ENCODE results near the gene SLC7A6. TPM values are rescaled to one million over a fixed set of nuclear protein-coding genes. Genes with fewer than 3 reads are reported as not detected.

Gene SLC7A6
- total and polyA plus RNA-seq, 2 of the 13 experiments (the other 11 are each of a cell fraction or from before 2014, with no cell fraction given), result 35.8 to 70.8 TPM

- no peak for ATAC-seq
- H3K4me3 ChIP-seq (replicated peaks in 1 of 3; ENCODE audit: insufficient read depth in 1 of 3, low read depth in 2 of 3, low read length in 3 of 3), result no peak overlapping the region
- H3K9ac ChIP-seq (ENCODE audit: insufficient read depth, low read depth, low read length), result no peak overlapping the region
- H3K79me2 ChIP-seq (ENCODE audit: insufficient read depth, low read length), result no peaks in the 10 kb centered on the region
- peak; percentile 52 for DNase-seq (ENCODE audit: low spot score)
- BruUV-seq (replicated peaks), result no TSS peak
- H2AFZ ChIP-seq (ENCODE audit: low read length), result no peak overlapping the region
- H3K27me3 ChIP-seq (ENCODE audit: control insufficient read depth in 1 of 2, insufficient read depth in 2 of 2, low read length in 2 of 2), result no peaks in the 10 kb centered on the region
- no peaks in the 10 kb centered on the region for H4K20me1 ChIP-seq (ENCODE audit: insufficient read depth, low read length)
- ChIA-PET POLR2A (interaction anchor here (1.6 kb wide), 2 partner anchors 16 to 17 kb away, joined by 4 to 6 read pairs; no protein-coding TSS in a partner anchor), CTCF (ENCODE audit: low intra/inter-chr PET ratio, low total read pairs) (no interaction called here)
- peaks cover 43% of the 10 kb centered on the region for H3K4me1 ChIP-seq (ENCODE audit: insufficient read depth, low read length)
- H3K27ac ChIP-seq (ENCODE audit: extremely low read length, insufficient read depth, low read length), result peak overlapping the region; percentile 11
- H3K4me2 ChIP-seq (ENCODE audit: low read depth, low read length), result no peak overlapping the region
- intact Hi-C loops (cut with micrococcal nuclease; ENCODE audit: unreplicated experiment), result no loop called here
- no peak for FAIRE-seq
- 83% methylated on average over 4 of the region's 4 CpGs for WGBS (ENCODE audit: low lambda C conversion rate)
- in situ Hi-C loops (cut with HindIII; ENCODE audit: extremely low pct_ligation_motif_present, low pct_unique_long_range_greater_than_20kb), result no loop called here
- H3K9me3 ChIP-seq (ENCODE audit: low read length), result no peaks in the 10 kb centered on the region
- peaks cover 9 to 37% of the 10 kb centered on the region in 2 experiments for H3K36me3 ChIP-seq (replicated peaks in 1 of 2; ENCODE audit: control insufficient read depth in 1 of 2, insufficient read depth in 2 of 2, low read length in 2 of 2)
- no peak for TF ChIP-seq ZNF878 (CRISPR knock-in tag; IDR thresholded peaks at IDR 0.05)
- no peak for TF ChIP-seq ZC3H4 (CRISPR knock-in tag; IDR thresholded peaks at IDR 0.05; ENCODE audit: borderline replicate concordance)
- TF ChIP-seq ZNF331 (CRISPR knock-in tag; IDR thresholded peaks at IDR 0.05), result no peak
- TF ChIP-seq SP1 (IDR thresholded peaks at IDR 0.05), result no peak
- no peak for TF ChIP-seq SP1 (CRISPR knock-in tag; IDR thresholded peaks at IDR 0.05)
- TF ChIP-seq REPIN1 (CRISPR knock-in tag; IDR thresholded peaks at IDR 0.05; ENCODE audit: borderline replicate concordance, low read depth), result no peak
- TF ChIP-seq NR2F1 (CRISPR knock-in tag; IDR thresholded peaks at IDR 0.05), result peak in 1 of 2 experiments; percentile 30; a peak in 1 of 4 replicates
- no peak for TF ChIP-seq ZNF224 (CRISPR knock-in tag; IDR thresholded peaks at IDR 0.05)
- 0 out of 2 replicates have a peak, but pooled peaks have one; percentile 18 for TF ChIP-seq ZNF687 (CRISPR knock-in tag; IDR thresholded peaks at IDR 0.05)
- TF ChIP-seq, protein P1, sequence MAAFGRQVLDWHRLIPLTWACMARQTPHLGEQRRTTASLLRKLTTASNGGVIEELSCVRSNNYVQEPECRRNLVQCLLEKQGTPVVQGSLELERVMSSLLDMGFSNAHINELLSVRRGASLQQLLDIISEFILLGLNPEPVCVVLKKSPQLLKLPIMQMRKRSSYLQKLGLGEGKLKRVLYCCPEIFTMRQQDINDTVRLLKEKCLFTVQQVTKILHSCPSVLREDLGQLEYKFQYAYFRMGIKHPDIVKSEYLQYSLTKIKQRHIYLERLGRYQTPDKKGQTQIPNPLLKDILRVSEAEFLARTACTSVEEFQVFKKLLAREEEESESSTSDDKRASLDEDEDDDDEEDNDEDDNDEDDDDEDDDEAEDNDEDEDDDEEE (CRISPR knock-in tag; IDR thresholded peaks at IDR 0.05), result no peak
- TF ChIP-seq RXRA (CRISPR knock-in tag; IDR thresholded peaks at IDR 0.05), result 0 out of 2 replicates have a peak, but pooled peaks have one; percentile 59
- TF ChIP-seq, protein P2, sequence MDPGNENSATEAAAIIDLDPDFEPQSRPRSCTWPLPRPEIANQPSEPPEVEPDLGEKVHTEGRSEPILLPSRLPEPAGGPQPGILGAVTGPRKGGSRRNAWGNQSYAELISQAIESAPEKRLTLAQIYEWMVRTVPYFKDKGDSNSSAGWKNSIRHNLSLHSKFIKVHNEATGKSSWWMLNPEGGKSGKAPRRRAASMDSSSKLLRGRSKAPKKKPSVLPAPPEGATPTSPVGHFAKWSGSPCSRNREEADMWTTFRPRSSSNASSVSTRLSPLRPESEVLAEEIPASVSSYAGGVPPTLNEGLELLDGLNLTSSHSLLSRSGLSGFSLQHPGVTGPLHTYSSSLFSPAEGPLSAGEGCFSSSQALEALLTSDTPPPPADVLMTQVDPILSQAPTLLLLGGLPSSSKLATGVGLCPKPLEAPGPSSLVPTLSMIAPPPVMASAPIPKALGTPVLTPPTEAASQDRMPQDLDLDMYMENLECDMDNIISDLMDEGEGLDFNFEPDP (CRISPR knock-in tag; conservative IDR thresholded peaks at IDR 0.05), result no peak
- no peak for TF ChIP-seq STAT5B (CRISPR knock-in tag; IDR thresholded peaks at IDR 0.05)
- TF ChIP-seq, protein P3, sequence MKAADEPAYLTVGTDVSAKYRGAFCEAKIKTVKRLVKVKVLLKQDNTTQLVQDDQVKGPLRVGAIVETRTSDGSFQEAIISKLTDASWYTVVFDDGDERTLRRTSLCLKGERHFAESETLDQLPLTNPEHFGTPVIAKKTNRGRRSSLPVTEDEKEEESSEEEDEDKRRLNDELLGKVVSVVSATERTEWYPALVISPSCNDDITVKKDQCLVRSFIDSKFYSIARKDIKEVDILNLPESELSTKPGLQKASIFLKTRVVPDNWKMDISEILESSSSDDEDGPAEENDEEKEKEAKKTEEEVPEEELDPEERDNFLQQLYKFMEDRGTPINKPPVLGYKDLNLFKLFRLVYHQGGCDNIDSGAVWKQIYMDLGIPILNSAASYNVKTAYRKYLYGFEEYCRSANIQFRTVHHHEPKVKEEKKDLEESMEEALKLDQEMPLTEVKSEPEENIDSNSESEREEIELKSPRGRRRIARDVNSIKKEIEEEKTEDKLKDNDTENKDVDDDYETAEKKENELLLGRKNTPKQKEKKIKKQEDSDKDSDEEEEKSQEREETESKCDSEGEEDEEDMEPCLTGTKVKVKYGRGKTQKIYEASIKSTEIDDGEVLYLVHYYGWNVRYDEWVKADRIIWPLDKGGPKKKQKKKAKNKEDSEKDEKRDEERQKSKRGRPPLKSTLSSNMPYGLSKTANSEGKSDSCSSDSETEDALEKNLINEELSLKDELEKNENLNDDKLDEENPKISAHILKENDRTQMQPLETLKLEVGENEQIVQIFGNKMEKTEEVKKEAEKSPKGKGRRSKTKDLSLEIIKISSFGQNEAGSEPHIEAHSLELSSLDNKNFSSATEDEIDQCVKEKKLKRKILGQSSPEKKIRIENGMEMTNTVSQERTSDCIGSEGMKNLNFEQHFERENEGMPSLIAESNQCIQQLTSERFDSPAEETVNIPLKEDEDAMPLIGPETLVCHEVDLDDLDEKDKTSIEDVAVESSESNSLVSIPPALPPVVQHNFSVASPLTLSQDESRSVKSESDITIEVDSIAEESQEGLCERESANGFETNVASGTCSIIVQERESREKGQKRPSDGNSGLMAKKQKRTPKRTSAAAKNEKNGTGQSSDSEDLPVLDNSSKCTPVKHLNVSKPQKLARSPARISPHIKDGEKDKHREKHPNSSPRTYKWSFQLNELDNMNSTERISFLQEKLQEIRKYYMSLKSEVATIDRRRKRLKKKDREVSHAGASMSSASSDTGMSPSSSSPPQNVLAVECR (CRISPR knock-in tag; IDR thresholded peaks at IDR 0.05; ENCODE audit: borderline replicate concordance), result no peak
These were observed 10.6 kb upstream of the SLC7A6 start for GRCh38 chr16:68253721-68254120.
